M059J (cell line): ENCODE results near the gene KRTAP5-4. TPM values are rescaled to one million over a fixed set of nuclear protein-coding genes. Genes with fewer than 3 reads are reported as not detected.
A peak's percentile ranks its signal among the peaks of the same experiment; 100 is the strongest.
"Not testable (repeated sequence)": the region's sequence is repeated elsewhere in the genome, so short reads cannot be mapped to it uniquely, and the experiment has no call there.

Experiments
- DNase-seq: peaks from one replicate; pipeline ENCODE4 v3.0.0-alpha.2; 2012; ENCODE audit warnings: low read depth
- total RNA-seq: library from RNA; depleted of rRNA; stranded (reverse); fragments of >200 nt; shearing (Covaris generic); gene quantifications from 2 replicates; pipeline ENCODE4 v1.2.3, GENCODE V29; 2014

KRTAP5-4 gene
- total RNA-seq, 1 experiment from 2014 or later = not detected

DNA sequence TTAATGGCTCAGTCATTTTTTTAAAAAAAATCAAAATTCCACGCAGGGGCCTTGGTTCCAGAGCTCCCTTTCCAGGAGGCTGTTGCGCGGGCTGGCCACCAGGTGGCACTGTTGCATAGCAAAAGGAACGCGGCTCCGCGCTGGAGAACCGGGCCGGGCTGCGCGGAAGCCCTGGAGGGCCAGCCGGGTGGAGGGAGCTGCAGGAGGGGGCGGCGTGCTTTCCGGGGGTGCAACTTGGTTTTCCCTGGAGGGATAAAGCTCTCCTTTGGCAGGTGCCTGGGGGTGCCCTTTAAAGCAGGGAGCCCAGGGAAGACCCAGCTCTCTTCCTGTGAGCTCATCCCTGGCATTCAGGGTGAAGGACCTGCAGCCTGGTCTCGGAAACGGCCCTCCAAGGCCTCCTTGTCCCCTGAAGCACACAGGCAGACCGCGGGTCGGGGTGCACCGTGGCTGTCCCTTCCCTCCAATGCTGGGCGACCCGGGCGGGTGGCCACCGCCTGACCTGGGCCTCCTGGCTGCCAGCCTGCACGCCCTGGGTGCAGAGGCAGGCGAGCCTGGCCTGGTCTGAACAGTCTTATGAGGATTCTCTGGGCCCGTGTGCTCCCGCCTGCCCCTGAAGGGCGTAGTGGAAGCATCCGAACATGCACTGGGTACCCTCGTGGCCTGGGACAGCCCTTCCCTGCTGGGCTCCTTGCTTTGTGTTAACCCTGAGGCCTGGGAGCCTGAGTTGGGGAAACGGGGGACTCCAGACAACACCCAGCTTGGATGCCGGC, 31.0 kb upstream of the KRTAP5-4 start:
- DNase-seq = peak; percentile 40

DNA sequence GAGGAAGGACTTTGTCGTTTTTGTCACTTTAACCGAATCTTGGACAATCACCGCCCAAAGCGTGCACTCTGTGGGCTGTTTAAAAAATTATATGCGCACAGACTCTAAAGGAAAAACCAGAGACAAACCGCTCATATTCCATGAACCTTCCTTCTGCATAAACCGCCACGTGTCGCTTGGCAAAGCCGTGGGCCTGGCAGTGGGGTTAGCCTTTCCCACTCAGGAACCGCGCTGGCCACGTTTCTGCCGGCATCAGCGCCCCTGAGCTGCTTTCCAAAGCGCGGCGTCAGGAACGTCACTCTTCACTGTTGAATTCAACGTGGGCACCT, 30.5 kb upstream of the KRTAP5-4 start:
- no peak for DNase-seq

DNA sequence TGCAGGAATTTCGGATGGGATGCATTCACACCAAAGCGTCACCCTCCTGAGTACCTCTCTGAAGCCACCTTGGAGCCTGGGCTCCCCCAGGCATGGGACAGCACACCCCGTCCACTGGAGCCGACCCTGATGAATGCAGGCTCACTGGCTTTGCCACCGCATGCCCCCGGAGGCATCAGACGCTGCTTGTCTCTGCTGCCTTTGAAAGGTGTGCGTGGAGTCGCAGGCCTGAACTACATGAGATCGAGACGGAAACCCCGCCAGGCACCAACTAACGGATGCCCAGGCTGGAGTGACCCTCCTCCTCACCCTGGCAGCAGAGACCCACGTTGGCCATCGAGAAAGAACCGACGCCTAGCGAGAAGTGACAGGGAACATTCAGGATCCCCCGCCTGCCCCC, 30.1 kb upstream of the KRTAP5-4 start:
- DNase-seq = no peak

DNA sequence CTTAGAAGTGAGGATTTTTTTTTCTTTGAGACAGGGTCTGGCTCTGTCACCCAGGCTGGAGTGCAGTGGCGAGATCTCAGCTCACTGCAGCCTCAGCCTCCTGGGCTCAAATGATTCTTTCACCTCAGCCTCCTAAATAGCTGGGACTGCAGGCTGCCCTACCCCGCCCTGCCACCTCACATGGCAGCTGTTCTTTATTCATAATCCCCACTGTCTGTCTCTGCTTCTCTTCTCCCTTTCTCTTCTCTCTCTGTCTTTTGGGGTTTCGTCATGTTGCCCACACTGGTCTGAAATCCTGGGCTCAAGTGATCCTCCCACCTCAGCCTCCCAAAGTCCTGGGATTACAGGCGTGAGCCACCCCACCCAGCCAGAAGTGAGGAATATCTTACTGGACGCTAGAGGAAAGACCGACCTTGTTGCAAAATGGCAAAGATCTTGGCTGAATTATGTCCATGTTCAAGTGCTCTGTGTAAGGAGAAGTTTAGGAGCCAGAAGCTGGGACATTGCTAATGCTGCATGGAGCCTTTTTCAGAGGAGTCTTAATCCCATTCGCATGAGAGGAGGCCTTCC, 29.6 kb upstream of the KRTAP5-4 start:
- DNase-seq = no peak

DNA sequence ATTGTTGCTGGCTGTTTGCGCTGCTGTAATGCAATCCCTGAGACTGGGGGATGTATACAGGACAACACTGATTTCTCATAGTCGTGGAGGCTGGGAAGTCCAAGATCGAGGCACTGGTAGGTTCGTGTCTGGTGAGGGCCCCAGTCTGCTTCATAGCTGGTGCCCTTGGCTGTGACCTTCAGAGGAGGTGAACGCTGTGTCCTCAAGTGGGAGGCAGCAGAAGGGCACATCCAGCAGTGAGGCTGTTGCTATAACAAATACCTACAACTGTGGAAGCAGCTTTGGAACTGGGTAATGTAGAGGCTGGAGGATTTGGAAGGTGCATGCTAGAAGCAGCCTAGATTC, 29.0 kb upstream of the KRTAP5-4 start:
- no peak for DNase-seq

DNA sequence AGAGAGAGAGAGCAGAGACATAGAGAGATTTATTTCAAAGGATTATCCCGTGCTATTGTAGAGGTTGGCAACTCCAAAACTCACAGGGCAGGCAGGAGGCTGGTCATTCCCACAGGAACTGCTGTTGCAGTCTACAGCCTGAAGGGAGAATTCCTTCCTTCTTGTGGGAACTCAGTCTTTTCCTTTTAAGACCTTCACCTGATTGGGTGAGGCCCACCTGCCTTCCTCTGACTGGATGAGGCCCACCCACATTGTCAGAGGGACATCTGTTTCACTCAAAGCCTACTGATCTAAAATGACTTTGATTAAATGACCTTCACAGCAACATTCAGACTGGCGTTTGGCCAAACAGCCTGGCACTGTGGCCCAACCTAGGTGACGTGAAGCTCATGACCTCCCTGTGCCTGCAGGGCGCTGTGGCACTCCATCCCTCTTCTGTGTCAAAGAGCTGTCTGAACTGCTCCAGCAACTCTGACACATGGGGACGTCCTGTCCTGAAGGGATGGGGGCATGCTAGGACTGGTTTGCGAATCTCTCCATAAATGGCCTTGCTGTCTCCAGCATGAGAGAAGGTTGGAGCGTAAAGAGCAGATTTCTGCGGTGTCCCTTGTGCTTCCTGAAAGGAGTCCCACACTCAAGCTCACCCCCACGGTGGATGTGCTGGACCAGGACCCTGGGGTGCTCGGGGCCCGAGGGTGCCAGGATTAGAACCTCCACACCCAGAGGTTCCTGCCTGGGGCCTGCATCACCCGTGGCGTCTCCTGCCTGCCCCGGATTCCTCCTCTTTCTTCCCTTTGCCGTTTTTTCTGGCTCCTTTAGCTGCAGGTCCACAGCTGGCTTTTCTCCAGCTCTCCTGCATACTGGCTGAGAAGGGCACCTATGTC, 28.3 kb upstream of the KRTAP5-4 start:
- DNase-seq = no peak

DNA sequence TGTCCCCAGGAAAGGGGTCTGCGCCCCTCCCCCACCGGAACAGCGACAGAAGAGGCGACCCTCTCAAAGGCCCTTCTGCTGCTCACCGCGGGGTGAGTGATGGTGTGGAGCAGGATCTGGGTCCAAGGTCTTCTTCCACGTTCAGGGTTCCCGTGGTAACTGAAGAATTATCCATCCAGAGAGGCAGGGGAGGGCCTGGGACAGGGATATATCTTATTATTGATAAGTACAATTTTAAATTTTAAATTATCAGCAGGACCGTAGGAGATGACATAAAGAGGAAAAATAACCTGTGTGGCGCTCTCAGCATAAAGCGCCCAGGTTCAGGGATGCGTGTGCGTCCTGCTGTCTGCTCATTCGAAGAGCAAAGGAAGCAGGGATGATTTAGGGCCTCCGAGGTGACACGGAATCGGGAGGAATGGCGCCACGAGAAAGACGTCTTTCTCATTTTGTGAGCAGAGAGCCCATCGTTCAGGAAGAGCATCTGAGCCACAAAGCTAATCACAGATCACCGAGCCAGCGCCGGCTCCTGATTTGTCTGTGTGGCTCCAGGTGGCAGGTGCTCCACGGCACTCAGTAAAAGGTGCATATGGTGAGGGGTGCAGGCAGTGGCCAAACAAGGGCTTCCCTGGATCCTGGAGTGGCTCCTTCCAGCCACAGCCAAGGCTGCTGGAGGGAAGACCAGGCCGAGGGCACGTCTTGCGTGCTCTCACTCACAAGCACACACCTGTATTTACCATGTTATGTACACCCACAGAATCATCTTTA, 26.9 kb upstream of the KRTAP5-4 start:
- DNase-seq = no peak

DNA sequence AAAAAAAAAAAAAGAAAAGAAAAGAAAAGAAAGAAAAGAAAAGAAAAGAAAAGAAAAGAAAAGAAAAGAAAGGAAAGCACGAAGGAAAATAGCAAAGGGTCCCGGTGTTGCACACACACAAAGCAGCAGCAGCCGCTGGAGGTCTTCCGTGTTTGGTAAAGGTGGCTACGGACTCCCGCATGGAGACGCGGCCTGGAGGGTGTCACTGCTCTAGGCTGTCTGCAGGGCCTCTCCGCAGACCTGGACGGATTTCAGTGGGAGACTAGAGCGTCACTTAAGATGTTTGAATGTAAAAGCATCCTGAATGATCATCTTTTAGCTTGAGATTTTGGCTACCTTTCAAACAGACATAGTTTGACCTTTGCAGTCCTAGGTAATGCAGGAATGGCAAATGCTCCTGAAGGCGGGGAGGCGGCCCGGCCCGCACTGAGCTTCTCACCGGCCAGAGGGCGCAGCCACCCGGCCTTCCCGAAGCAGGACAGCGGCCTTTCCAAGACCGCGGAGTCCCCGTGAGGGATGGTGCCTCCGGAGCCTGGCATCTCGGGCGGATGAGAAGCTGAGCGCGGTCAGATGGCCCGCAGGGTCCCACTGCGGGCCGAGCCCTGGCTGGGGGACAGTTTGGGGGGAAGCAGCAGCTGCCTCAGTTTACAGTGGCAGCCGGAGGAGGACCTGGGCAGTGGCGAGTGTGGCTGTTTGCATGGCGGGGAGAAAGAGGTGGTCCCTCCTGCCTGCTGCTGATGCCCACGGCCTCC, 26.1 kb upstream of the KRTAP5-4 start:
- no peak for DNase-seq

DNA sequence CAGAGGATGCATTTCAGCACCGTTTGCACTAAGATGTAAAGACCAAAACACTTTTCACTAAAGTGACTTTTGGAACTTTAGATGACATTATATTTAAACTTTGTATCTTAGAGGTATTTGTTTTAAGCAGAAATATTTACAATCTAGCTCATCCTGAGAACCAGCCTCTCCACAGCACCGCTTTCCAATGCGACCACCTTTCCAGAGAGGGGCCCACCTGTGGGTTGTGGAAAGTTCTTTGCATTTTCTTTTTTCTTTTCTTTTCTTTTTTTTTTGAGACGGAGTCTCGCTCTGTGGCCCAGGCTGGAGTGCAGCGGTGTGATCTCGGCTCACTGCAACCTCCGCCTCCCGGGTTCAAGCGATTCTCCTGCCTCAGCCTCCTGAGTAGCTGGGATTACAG, 24.6 kb upstream of the KRTAP5-4 start:
- not testable (repeated sequence) for DNase-seq

DNA sequence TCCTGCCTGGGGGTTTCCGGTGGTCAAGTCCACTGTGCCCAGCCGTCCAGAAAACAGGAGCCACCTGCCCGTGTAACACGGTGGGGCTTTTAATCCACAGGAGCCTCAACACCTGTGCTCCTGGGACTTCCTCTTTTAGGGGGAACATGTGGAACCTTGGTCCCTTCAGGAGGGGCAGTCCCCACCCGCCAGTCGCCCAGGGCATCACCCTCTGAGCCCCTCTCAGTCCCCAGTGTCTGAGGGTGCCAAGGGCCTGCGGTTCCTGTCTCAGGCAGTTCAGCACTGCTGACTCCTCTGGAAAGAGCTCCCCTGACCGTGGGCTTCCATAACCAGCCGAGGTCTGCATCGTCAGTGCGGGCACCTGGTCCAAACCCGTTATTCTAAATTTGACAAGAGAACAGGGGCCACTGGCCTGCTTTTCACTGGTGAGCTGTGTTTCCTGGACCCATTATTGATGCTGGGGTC, 23.5 kb upstream of the KRTAP5-4 start:
- no peak for DNase-seq

DNA sequence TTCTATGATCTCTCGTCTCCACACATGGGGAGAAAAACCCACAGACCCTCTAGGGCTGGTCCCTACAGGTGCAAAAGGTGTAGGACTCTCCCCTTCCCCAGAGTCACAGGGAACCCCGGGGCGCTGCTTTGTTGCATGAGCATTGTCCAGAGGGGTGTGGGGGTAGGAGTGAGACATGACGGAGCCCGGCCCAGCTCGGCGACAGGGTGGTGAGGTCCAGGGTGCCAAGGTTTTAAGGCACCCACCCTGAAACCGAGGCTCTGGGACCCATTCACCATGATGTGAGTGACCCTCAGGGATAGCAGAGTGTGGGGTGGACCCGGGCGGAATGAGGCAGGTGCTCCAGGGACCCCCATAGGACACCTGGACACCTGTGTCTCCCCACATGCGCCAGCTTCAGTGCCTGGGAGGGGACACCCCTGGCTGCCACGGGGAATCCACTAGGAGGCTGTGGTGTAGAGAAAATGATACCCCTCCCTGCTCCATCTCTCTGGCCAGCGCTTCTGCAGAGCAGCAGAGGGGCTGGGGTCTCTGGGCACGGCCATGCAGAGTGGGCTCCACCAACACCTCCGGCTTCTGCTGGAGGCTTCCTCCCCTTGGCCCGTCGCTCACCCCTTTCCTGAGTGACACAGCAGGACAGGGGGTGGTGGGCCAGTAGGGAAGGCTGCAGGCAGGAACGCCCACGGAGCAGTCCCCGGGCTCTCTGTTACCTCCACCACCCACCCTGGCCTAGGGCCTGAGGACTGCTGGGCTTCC, 22.8 kb upstream of the KRTAP5-4 start:
- no peak for DNase-seq

DNA sequence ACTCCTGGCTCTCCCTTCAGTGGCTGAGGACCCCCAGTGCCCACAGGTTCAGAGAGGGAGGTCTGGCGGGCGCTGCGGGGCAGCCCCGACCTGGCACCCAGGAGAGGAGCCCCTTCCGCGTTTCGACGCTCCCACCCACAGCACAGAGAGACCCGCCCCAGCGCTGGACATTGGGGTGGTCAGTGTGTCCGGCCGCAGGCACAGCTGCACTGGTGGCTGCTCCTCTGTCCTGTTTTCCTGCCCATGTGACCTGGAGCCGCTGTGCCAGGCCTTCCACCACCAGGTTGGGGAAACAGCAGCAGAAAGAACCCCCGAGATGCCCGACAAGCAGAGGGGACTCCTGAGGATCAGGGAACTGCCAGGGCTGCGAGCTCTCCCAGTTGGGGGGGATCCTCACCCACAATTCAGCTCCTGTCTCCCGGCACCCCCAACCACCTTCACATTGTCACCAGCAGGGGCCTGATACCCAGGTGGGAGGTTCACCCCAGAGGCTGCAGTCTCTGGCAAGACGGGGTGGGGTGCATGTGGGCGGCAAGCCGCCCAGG, 21.3 kb upstream of the KRTAP5-4 start:
- no peak for DNase-seq

DNA sequence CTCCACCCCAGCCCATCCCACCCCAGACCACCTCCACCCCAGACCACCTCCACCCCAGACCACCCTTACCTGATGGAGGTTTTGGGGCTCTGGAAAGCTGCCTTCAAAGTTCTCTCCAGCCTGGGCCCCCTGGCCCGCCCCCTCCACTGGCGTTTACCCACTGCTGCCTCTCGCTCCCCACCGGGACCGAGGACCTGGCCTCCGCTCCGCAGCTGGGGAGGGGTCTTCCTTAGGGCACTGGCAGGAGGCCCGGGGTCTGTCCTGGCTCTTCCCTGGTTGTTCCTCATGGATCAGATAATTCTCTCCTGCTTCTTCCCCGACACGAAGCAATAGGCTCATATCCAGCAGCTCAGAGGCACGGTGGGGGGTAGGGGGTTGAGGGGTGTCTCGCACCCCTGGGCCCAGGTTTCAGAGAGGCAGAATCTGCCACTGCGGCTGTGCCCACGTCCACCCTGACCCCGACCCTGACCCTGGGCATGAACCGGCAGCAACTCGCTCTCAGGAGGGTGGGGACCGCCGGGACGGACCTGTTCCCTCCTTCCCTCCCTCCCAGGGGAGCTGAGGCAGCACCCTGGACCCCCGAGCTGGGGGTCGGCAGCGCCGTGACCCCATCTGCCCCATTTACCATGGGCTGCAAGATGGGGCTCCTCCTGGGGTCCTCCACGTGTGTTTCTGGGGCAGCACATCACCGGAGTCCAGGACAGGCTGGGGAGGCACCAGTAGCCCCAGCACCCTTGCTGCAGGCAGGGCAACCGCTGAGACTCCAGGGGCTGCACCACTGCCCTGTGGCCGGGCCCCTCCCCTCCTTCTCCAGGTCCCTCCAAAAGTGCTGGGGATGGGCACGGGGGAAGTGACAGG, 20.6 kb upstream of the KRTAP5-4 start:
- no peak for DNase-seq

DNA sequence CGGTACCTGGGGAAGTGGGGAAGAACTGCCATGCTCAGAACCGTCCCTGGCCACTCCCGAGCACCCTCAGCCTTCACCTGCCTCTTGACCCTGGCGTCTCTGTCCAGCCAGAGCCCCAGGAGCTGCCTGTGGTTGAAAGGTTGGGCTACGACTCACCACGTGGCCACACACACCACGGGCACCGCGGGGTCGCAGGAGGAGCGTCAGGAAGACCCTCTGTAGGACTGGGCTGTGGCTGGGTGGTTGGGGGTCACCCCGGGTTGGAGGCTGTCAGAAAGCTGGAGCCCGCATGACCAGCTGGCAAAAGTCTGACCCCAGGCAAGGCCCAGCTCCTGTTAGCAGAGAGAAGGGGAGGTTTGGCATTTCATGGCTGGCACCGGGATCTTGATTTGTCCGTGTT, 19.2 kb upstream of the KRTAP5-4 start:
- DNase-seq = no peak

DNA sequence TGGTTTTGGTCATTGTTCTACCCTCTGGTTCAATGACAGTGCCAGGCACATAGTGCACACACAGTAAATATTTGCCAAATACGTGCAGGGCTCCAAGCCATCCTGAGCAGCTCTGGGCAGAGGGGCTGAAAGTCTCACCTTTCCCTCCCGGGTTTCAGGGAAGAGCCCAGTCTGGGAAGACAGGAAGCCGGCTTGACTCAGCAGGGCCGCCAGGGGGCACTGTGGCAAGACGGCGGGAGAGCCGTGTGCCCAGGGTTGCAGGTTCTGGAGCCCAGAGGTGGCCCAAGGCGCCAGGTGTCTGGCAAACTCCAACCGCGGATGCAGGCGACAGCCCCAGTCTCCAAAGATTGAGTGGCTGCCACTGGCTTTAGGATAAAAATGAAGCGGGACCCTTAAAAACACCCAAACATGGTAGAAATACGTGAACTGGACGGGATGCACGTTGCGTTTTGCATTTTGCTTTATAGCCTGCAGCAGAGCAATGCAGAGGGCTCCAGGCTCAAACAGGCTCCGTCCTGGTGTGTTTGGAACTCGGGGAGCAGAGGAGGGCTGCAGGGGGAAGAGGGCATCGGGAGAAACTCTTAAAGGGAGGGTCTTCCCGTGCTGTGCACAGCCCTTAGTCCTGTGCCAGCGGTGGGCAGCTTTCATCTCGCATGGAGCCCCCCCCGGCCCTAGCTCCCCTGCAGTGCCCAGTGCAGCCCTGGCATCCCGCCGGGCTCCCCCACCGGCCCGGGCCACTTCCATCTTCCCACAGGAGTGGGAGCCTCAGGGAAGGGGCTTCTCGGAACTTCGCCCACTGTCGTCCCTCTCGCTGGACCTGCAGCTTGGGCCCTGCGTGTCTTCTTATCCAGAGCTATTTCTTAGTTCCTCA, 18.4 kb upstream of the KRTAP5-4 start:
- DNase-seq = peak; percentile 30

DNA sequence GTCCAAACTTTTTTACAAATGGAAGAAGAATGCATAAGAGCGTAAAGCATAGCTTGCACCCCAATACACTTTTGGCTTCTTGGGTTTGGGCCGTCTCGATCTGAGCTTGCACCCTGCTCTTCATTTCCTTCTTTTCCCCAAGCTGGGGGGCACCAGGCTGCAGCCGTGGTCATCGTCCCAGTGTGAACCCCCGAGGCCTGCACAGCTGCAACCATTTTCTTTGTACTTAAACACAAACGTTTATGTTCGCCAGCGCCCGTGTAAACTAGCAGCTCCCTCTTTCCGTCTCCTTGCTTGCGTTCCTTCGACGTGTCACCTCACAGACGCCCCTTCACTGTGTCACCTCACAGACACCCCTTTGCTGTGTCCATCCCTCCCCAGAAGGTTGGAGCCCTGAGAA, 17.7 kb upstream of the KRTAP5-4 start:
- DNase-seq = no peak

DNA sequence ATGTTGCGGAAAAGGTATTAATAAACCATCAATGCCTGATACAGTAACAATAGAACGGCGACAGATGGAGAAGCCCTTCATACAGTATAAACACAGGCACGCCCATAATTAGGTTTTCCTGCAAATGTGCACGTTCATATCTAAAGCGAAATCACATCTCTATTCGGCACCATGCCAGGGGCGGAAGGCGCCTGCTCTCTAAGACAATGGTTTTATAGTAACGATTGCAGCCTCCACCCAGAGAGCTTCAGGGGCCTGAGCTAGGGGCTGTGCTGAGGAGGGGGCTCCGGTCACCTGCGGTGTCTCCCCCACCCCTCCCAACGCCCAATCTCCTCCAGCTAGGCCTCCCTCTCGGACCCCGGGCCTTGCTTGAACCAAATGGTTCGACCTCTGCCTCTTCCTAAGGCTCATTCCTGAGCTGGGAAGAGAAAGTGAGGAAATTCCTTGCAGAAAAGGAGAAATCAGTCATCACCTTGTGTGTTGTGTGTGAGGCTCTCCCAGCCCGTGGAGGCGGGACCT, 17.2 kb upstream of the KRTAP5-4 start:
- peak; percentile 18 for DNase-seq

DNA sequence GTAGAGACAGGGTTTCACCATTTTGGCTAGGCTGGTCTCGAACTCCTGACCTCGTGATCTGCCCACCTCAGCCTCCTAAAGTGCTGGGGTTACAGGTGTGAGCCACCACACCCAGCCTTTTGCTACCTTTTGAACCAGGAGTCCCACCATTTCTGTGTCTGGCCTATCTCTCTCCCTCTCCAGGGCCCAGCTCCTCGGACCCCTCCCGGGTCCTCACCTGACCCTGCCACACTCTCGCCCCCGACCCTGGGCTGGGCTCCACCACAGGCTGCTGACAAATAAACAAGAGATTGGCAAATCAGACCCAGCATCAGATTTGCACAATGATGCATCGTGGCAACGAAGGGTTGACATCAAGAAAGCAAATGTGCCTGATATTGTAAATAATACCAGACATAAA, 16.4 kb upstream of the KRTAP5-4 start:
- no peak for DNase-seq
